ENCODE data around the gene MKI67. TPM values are rescaled to one million over a fixed set of nuclear protein-coding genes. Genes with fewer than 3 reads are reported as not detected.

Gene MKI67
- total and polyA plus RNA-seq, 9 of the 15 experiments (the other 6 are each of a cell fraction or from before 2014, with no cell fraction given) = 11.8 to 86.5 (median 36.0) TPM

- Histone ChIP-seq H2AFZ (ENCODE audit: low read depth, low read length) (no peak overlapping the region), H3K27me3 (ENCODE audit: control insufficient read depth in 2 of 2, insufficient read depth in 2 of 2, low read length in 2 of 2) (no peaks in the 10 kb centered on the region; a peak in 1 of 5 replicates), H3K79me2 (ENCODE audit: control insufficient read depth, insufficient read depth, low read length) (peaks cover 27% of the 10 kb centered on the region), H3K9me1 (ENCODE audit: control insufficient read depth, insufficient read depth, low read length) (no peaks in the 10 kb centered on the region), H3K9ac (ENCODE audit: insufficient read depth in 1 of 2, low read depth in 2 of 2, low read length in 2 of 2) (no peak overlapping the region), H4K20me1 (replicated peaks; ENCODE audit: control insufficient read depth, insufficient read depth, low read length) (peaks cover 7% of the 10 kb centered on the region), H3K4me2 (ENCODE audit: insufficient read depth, low read length) (no peak overlapping the region), H3K27ac (ENCODE audit: extremely low read depth, low read depth, low read length) (no peak overlapping the region), H3K36me3 (ENCODE audit: control insufficient read depth, insufficient read depth, low read length) (peaks cover 15% of the 10 kb centered on the region; the same call in 2 of the 3 replicates), H3K9me3 (replicated peaks; ENCODE audit: control insufficient read depth, insufficient read depth, low read depth, low read length) (no peaks in the 10 kb centered on the region), H3K4me1 (replicated peaks in 1 of 2; ENCODE audit: control insufficient read depth in 2 of 2, insufficient read depth in 2 of 2, low read length in 2 of 2) (peaks cover 9 to 13% of the 10 kb centered on the region in 2 experiments; a peak in 4 of 5 replicates), H3K4me3 (no peak overlapping the region)
- ChIA-PET CTCF (ENCODE audit: low intra/inter-chr PET ratio) (interaction anchor here (0.6 kb wide), 1 partner anchor 15 kb away, joined by 4 read pairs; no protein-coding TSS in a partner anchor), POLR2A (no interaction called here)
- intact Hi-C loops (cut with micrococcal nuclease) = no loop called here
- DNase-seq (ENCODE audit: extremely low read depth in 1 of 4, low spot score in 3 of 4) = no peak
- no peak for FAIRE-seq
- TF ChIP-seq ZKSCAN3 (CRISPR knock-in tag; IDR thresholded peaks at IDR 0.05) (no peak), ZNF512 (tag; IDR thresholded peaks at IDR 0.05) (peak; percentile 56; the same call in 1 of the 2 replicates)
- no peak for ATAC-seq
- in situ Hi-C loops (cut with MboI) = no loop called here
- no TSS peak for BruUV-seq (replicated peaks)
- WGBS (ENCODE audit: insufficient coverage, low coverage, missing lambda C conversion rate) = 38% methylated on average over 1 of the region's 8 CpGs
Measured at GRCh38 chr10:128128582-128128981, 2.4 kb upstream of the MKI67 start.

DNA sequence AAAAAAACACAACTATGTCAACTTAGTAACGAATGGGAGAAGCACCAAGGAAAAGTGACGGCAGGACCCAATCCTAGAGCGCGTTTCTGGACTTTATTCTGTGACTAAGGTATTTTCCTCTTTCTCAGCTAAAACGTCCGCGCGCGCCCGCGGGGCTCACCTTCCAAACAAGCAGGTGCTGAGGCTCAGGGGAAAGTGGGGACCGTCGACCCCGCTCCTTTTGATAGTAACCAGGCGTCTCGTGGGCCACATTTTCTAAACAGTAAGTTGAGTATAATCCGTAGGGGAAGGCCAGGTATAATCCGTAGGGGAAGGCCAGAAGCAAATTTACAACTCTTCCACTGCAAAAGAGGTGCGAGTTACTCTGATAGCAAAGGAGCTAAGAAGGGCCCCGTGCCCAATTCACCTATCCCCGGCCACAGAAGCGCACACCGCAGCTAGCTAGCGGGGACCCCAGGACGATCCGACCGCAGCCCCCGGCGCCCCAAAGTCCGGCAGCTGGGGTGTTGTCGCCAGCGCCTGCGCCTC, 743 bp downstream of the MKI67 start:
- Histone ChIP-seq H3K4me3 (peak overlapping the region; percentile 89), H3K9ac (ENCODE audit: insufficient read depth in 1 of 2, low read depth in 2 of 2, low read length in 2 of 2) (peak overlapping the region; percentile 96 to 98), H3K4me2 (ENCODE audit: insufficient read depth, low read length) (peak overlapping the region; percentile 89), H3K4me1 (replicated peaks in 1 of 2; ENCODE audit: control insufficient read depth in 2 of 2, insufficient read depth in 2 of 2, low read length in 2 of 2) (peaks cover 9 to 15% of the 10 kb centered on the region in 2 experiments; a peak in 4 of 5 replicates), H3K27me3 (ENCODE audit: control insufficient read depth in 2 of 2, insufficient read depth in 2 of 2, low read length in 2 of 2) (no peaks in the 10 kb centered on the region), H3K9me3 (replicated peaks; ENCODE audit: control insufficient read depth, insufficient read depth, low read depth, low read length) (no peaks in the 10 kb centered on the region), H3K9me1 (ENCODE audit: control insufficient read depth, insufficient read depth, low read length) (no peaks in the 10 kb centered on the region), H2AFZ (ENCODE audit: low read depth, low read length) (no peak overlapping the region), H3K79me2 (ENCODE audit: control insufficient read depth, insufficient read depth, low read length) (peaks cover 54% of the 10 kb centered on the region), H3K36me3 (ENCODE audit: control insufficient read depth, insufficient read depth, low read length) (peaks cover 42% of the 10 kb centered on the region), H3K27ac (ENCODE audit: extremely low read depth, low read depth, low read length) (peak overlapping the region; percentile 93), H4K20me1 (replicated peaks; ENCODE audit: control insufficient read depth, insufficient read depth, low read length) (peaks cover 7% of the 10 kb centered on the region)
- ChIA-PET CTCF (ENCODE audit: low intra/inter-chr PET ratio) (no interaction called here), POLR2A (interaction anchor here (0.6 to 4.2 kb wide), 5 partner anchors 11 to 68 kb away, joined by 3 to 26 read pairs (median 5); no protein-coding TSS in a partner anchor)
- DNase-seq (ENCODE audit: extremely low read depth in 1 of 4, low spot score in 3 of 4) (peak in 2 of 4 experiments; percentile 7 to 21), FAIRE-seq (no peak), ATAC-seq (no peak; the same call in 2 of the 3 replicates)
- intact Hi-C loops (cut with micrococcal nuclease) (no loop called here), in situ Hi-C loops (cut with MboI) (no loop called here)
- no TSS peak for BruUV-seq (replicated peaks)
- WGBS (ENCODE audit: insufficient coverage, low coverage, missing lambda C conversion rate) = 2% methylated on average over 28 of the region's 33 CpGs
- no peak for TF ChIP-seq ELF4 (CRISPR knock-in tag; IDR thresholded peaks at IDR 0.05)
- TF ChIP-seq, protein P1, sequence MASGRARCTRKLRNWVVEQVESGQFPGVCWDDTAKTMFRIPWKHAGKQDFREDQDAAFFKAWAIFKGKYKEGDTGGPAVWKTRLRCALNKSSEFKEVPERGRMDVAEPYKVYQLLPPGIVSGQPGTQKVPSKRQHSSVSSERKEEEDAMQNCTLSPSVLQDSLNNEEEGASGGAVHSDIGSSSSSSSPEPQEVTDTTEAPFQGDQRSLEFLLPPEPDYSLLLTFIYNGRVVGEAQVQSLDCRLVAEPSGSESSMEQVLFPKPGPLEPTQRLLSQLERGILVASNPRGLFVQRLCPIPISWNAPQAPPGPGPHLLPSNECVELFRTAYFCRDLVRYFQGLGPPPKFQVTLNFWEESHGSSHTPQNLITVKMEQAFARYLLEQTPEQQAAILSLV (tag; IDR thresholded peaks at IDR 0.05) = no peak
- no peak for TF ChIP-seq AFF1 (IDR thresholded peaks at IDR 0.05; ENCODE audit: low read depth in 1 of 2, partially characterized antibody in 2 of 2)
- peak; percentile 37 to 53; a peak in 1 of 4 replicates for TF ChIP-seq NRF1 (conservative IDR thresholded peaks at IDR 0.05 in 1 of 2, IDR thresholded peaks at IDR 0.05 in 1 of 2)

Measured in K562 (cell line).